HepG2 (cell line): ENCODE results near the gene DCAKD. TPM values are rescaled to one million over a fixed set of nuclear protein-coding genes. Genes with fewer than 3 reads are reported as not detected.

Source experiments
- ATAC-seq: fragments of 200-7000 bp; cut with Tn5 transposase; 3 replicates; pipeline ENCODE4 v1.9.1; 2020; ENCODE audit warnings: mild to moderate bottlenecking, moderate library complexity
- BruUV-seq: library from RNA; stranded (reverse); fragments of 400-500 nt; replicated peaks from 2 replicates; lab custom pipeline; 2021; lab: Mats Ljungman, UMichigan
- CTCF ChIA-PET: fragments of 300-600 bp; formaldehyde crosslinking; extraction: SDS; loops from one replicate; lab custom pipeline; 2021; ENCODE audit warnings: low total read pairs, inconsistent platforms, low intra/inter-chr PET ratio; lab: Yijun Ruan, JAX
- POLR2A ChIA-PET: fragments of 350-600 bp; sonication (Branson Sonifier 250); formaldehyde crosslinking; loops from one replicate; lab custom pipeline; 2020; ENCODE audit warnings: antibody characterized with exemption, inconsistent platforms; lab: Yijun Ruan, JAX
- DNase-seq: peaks from one replicate; pipeline ENCODE4 v3.0.0-alpha.2; 2015; ENCODE audit warnings: low spot score
- FAIRE-seq: peaks from 3 replicates; lab custom pipeline; 2011; peaks lifted over from hg19 to GRCh38; lab: Jason Lieb, UNC
- H2AFZ ChIP-seq: one replicate; pipeline ENCODE4 v1.6.1; 2011; ENCODE audit warnings: low read length, inconsistent platforms
- H3K27ac ChIP-seq: fragments of 300-600 bp; 3 replicates; pipeline ENCODE4 v1.8.0; 2011; ENCODE audit warnings: mixed run types, mild to moderate bottlenecking, mixed read lengths, low read length, inconsistent platforms; ENCODE audit not compliant: insufficient read depth; ENCODE audit errors: extremely low read length
- H3K27me3 ChIP-seq, 2 experiments: fragments of 200-600 bp in 1 of 2; 2 replicates in 1 of 2; 3 replicates in 1 of 2; pipeline versions ENCODE4 v1.6.0 to v1.8.0; 2011; ENCODE audit warnings: low read length in 2 of 2, mild to moderate bottlenecking in 2 of 2, moderate library complexity in 2 of 2, inconsistent platforms in 1 of 2; ENCODE audit not compliant: insufficient read depth in 2 of 2, control insufficient read depth in 1 of 2
- H3K36me3 ChIP-seq, 2 experiments: fragments of 200-600 bp in 1 of 2; replicated peaks in 1 of 2; 2 replicates in 1 of 2; 3 replicates in 1 of 2; pipeline versions ENCODE4 v1.5.1 to v1.8.0; 2011; ENCODE audit warnings: low read length in 2 of 2, inconsistent platforms in 1 of 2; ENCODE audit not compliant: insufficient read depth in 2 of 2, control insufficient read depth in 1 of 2
- H3K4me1 ChIP-seq: 2 replicates; pipeline ENCODE4 v1.5.1; 2012; ENCODE audit warnings: low read length, inconsistent platforms; ENCODE audit not compliant: insufficient read depth
- H3K4me2 ChIP-seq: 2 replicates; pipeline ENCODE4 v1.6.0; 2011; ENCODE audit warnings: low read depth, low read length, inconsistent platforms
- H3K4me3 ChIP-seq, 3 experiments: fragments of 200-600 bp in 1 of 3; sonication (generic), shearing (Covaris generic) in 1 of 3; replicated peaks in 1 of 3; 2 replicates each; pipeline ENCODE4 v1.5.1; 2011 to 2016; ENCODE audit warnings: low read length in 3 of 3, inconsistent platforms in 2 of 3, low read depth in 2 of 3, mild to moderate bottlenecking in 2 of 3, control low read depth in 1 of 3, mixed read lengths in 1 of 3; ENCODE audit not compliant: insufficient read depth in 1 of 3
- H3K79me2 ChIP-seq: one replicate; pipeline ENCODE4 v1.6.1; 2011; ENCODE audit warnings: low read length, inconsistent platforms; ENCODE audit not compliant: insufficient read depth
- H3K9ac ChIP-seq: 2 replicates; pipeline ENCODE4 v1.6.0; 2011; ENCODE audit warnings: mild to moderate bottlenecking, low read depth, low read length, inconsistent platforms; ENCODE audit not compliant: insufficient read depth
- H3K9me3 ChIP-seq: 2 replicates; pipeline ENCODE4 v1.5.1; 2012; ENCODE audit warnings: mild to moderate bottlenecking, low read length
- H4K20me1 ChIP-seq: 2 replicates; pipeline ENCODE4 v1.6.0; 2011; ENCODE audit warnings: inconsistent platforms, mild to moderate bottlenecking, low read length, moderate library complexity; ENCODE audit not compliant: insufficient read depth
- ARNT ChIP-seq: fragments of 450-650 bp; IDR thresholded peaks from 2 replicates; pipeline ENCODE4 v1.6.1; 2017
- HNF4A ChIP-seq: sonication (generic); formaldehyde crosslinking; IDR thresholded peaks from 2 replicates; pipeline ENCODE4 v1.4.0; 2020; ENCODE audit warnings: missing genetic modification reagents
- KLF6 ChIP-seq: IDR thresholded peaks from 2 replicates; pipeline ENCODE4 v1.8.0; 2016; ENCODE audit warnings: missing biosample characterization, missing genetic modification reagents
- MLX ChIP-seq: IDR thresholded peaks from 2 replicates; pipeline ENCODE4 v1.6.1; 2016
- NFE2L2 ChIP-seq: fragments of 150-350 bp; IDR thresholded peaks from 2 replicates; pipeline ENCODE4 v1.6.1; 2014; ENCODE audit warnings: low read length
- PCBP2 ChIP-seq: fragments of 200-400 bp; formaldehyde crosslinking; optimal IDR thresholded peaks from 2 replicates; pipeline ENCODE3; 2018; ENCODE audit warnings: low read length, low read depth; ENCODE audit not compliant: poor library complexity, severe bottlenecking
- RNF2 ChIP-seq: fragments of 450-650 bp; conservative IDR thresholded peaks from 2 replicates; pipeline ENCODE4 v1.6.1; 2016; ENCODE audit warnings: low read depth
- TBP ChIP-seq: sonication (generic); formaldehyde crosslinking; IDR thresholded peaks from 2 replicates; pipeline ENCODE4 v1.5.0; 2020; ENCODE audit warnings: missing genetic modification reagents
- WGBS: methylation state at CpG from one replicate; pipeline ENCODE4 v1.1.6; 2017; ENCODE audit warnings: low lambda C conversion rate; 5-methylcytosine and 5-hydroxymethylcytosine counted together
- in situ Hi-C: cut with HindIII; loops from 2 replicates; pipeline ENCODE4 v1.10.0; 2017; ENCODE audit warnings: low pct_unique_long_range_greater_than_20kb; ENCODE audit not compliant: extremely low pct_ligation_motif_present
- intact Hi-C: fragments of 100-400 bp; cut with micrococcal nuclease; formaldehyde crosslinking; loops from one replicate; pipeline ENCODE4 v1.10.0; 2022; ENCODE audit not compliant: unreplicated experiment
- polyA plus RNA-seq, 8 experiments: library from polyadenylated mRNA; depleted of rRNA in 3 of 8; stranded (reverse) in 7 of 8; unstranded in 1 of 8; fragments of >200 nt; fragmentation: Illumina TruSeq in 4 of 8; extraction: Trizol in 4 of 8; gene quantifications; 2 replicates each; pipeline versions ENCODE4 v1.2.1 to v1.2.3, GENCODE V29; 2011 to 2016; ENCODE audit warnings: low read depth in 4 of 8, missing spikeins in 1 of 8, mixed read lengths in 1 of 8; ENCODE audit not compliant: insufficient read depth in 1 of 8
- total RNA-seq, 5 experiments: library from RNA; depleted of rRNA; stranded (reverse); fragments of >200 nt; fragmentation: Illumina TruSeq; extraction: Trizol; gene quantifications; 2 replicates each; pipeline ENCODE4 v1.2.3, GENCODE V29; 2016; ENCODE audit warnings: low read depth in 1 of 5
- TF ChIP-seq, protein P1 (sequence below): sonication (generic); formaldehyde crosslinking; IDR thresholded peaks from 2 replicates; pipeline ENCODE4 v1.5.0; 2020; ENCODE audit warnings: mild to moderate bottlenecking, missing genetic modification reagents
- TF ChIP-seq, protein P2 (sequence below): sonication (generic); formaldehyde crosslinking; IDR thresholded peaks from 2 replicates; pipeline ENCODE4 v1.8.1; 2022; ENCODE audit warnings: mild to moderate bottlenecking, missing genetic modification reagents
- TF ChIP-seq, protein P3 (sequence below): sonication (generic); formaldehyde crosslinking; IDR thresholded peaks from 2 replicates; pipeline ENCODE4 v1.4.0; 2020; ENCODE audit warnings: missing genetic modification reagents

The DCAKD gene
- total and polyA plus RNA-seq, 2 of the 13 experiments (the other 11 are each of a cell fraction or from before 2014, with no cell fraction given): 25.9 to 29.2 TPM

DNA sequence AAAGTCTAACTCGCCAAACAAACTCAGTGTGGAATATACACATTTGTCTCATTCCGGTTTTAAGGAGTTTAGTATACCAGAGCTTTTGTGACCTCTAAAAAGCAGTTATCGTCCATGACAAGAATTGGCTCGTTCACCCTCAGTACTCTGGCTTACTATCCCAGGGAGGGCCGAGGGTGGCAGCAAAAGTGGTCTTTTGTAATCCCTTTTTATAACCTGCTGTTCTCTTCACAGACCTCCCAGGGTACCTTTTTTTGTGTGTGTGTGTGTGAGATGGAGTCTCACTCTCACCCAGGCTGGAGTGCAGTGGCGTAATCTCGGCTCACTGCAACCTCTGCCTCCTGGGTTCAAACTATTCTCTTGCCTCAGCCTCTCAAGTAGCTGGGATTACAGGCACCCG lies 18.6 kb upstream of the DCAKD start:
- FAIRE-seq (no peak), ATAC-seq (no peak; the same call in 2 of the 3 replicates), DNase-seq (no peak)
- intact Hi-C loops: no loop called here
- H3K27ac ChIP-seq: no peak overlapping the region
- no TSS peak for BruUV-seq
- TF ChIP-seq PCBP2 (no peak), KLF6 (CRISPR knock-in tag) (no peak), NFE2L2 (no peak), TBP (no peak), HNF4A (CRISPR knock-in tag) (0 out of 2 replicates have a peak, but pooled peaks have one; percentile 10), MLX (CRISPR knock-in tag) (no peak), RNF2 (no peak), ARNT (no peak)
- TF ChIP-seq, protein P1, sequence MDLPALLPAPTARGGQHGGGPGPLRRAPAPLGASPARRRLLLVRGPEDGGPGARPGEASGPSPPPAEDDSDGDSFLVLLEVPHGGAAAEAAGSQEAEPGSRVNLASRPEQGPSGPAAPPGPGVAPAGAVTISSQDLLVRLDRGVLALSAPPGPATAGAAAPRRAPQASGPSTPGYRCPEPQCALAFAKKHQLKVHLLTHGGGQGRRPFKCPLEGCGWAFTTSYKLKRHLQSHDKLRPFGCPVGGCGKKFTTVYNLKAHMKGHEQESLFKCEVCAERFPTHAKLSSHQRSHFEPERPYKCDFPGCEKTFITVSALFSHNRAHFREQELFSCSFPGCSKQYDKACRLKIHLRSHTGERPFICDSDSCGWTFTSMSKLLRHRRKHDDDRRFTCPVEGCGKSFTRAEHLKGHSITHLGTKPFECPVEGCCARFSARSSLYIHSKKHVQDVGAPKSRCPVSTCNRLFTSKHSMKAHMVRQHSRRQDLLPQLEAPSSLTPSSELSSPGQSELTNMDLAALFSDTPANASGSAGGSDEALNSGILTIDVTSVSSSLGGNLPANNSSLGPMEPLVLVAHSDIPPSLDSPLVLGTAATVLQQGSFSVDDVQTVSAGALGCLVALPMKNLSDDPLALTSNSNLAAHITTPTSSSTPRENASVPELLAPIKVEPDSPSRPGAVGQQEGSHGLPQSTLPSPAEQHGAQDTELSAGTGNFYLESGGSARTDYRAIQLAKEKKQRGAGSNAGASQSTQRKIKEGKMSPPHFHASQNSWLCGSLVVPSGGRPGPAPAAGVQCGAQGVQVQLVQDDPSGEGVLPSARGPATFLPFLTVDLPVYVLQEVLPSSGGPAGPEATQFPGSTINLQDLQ (CRISPR knock-in tag): no peak
- TF ChIP-seq, protein P2, sequence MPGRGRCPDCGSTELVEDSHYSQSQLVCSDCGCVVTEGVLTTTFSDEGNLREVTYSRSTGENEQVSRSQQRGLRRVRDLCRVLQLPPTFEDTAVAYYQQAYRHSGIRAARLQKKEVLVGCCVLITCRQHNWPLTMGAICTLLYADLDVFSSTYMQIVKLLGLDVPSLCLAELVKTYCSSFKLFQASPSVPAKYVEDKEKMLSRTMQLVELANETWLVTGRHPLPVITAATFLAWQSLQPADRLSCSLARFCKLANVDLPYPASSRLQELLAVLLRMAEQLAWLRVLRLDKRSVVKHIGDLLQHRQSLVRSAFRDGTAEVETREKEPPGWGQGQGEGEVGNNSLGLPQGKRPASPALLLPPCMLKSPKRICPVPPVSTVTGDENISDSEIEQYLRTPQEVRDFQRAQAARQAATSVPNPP (CRISPR knock-in tag): no peak
- TF ChIP-seq, protein P3, sequence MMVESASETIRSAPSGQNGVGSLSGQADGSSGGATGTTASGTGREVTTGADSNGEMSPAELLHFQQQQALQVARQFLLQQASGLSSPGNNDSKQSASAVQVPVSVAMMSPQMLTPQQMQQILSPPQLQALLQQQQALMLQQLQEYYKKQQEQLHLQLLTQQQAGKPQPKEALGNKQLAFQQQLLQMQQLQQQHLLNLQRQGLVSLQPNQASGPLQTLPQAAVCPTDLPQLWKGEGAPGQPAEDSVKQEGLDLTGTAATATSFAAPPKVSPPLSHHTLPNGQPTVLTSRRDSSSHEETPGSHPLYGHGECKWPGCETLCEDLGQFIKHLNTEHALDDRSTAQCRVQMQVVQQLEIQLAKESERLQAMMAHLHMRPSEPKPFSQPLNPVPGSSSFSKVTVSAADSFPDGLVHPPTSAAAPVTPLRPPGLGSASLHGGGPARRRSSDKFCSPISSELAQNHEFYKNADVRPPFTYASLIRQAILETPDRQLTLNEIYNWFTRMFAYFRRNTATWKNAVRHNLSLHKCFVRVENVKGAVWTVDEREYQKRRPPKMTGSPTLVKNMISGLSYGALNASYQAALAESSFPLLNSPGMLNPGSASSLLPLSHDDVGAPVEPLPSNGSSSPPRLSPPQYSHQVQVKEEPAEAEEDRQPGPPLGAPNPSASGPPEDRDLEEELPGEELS (CRISPR knock-in tag): 0 out of 2 replicates have a peak, but pooled peaks have one; percentile 14
- H3K4me1 ChIP-seq: peaks cover 11% of the 10 kb centered on the region; the same call in 1 of the 2 replicates
- peaks cover 18 to 38% of the 10 kb centered on the region in 2 experiments for H3K36me3 ChIP-seq
- in situ Hi-C loops: no loop called here
- no peaks in the 10 kb centered on the region for H3K9me3 ChIP-seq
- ChIA-PET CTCF (no interaction called here), POLR2A (interaction anchor here (4.6 kb wide), 1 partner anchor 9 kb away, joined by 28 read pairs; the partner anchor contains the start of gene NMT1)
- 92% methylated on average over 8 of the region's 8 CpGs for WGBS
- H4K20me1 ChIP-seq: peaks cover 3% of the 10 kb centered on the region; the same call in 1 of the 2 replicates
- H3K4me3 ChIP-seq: no peak overlapping the region
- H3K9ac ChIP-seq: no peak overlapping the region
- no peaks in the 10 kb centered on the region for H3K27me3 ChIP-seq
- H2AFZ ChIP-seq: no peak overlapping the region
- no peak overlapping the region for H3K4me2 ChIP-seq
- H3K79me2 ChIP-seq: peaks cover 53% of the 10 kb centered on the region
